ENCODE data around the gene SKI. TPM values are rescaled to one million over a fixed set of nuclear protein-coding genes. Genes with fewer than 3 reads are reported as not detected.

The SKI gene
- total RNA-seq, 1 experiment from 2014 or later, result 89.5 TPM

DNA sequence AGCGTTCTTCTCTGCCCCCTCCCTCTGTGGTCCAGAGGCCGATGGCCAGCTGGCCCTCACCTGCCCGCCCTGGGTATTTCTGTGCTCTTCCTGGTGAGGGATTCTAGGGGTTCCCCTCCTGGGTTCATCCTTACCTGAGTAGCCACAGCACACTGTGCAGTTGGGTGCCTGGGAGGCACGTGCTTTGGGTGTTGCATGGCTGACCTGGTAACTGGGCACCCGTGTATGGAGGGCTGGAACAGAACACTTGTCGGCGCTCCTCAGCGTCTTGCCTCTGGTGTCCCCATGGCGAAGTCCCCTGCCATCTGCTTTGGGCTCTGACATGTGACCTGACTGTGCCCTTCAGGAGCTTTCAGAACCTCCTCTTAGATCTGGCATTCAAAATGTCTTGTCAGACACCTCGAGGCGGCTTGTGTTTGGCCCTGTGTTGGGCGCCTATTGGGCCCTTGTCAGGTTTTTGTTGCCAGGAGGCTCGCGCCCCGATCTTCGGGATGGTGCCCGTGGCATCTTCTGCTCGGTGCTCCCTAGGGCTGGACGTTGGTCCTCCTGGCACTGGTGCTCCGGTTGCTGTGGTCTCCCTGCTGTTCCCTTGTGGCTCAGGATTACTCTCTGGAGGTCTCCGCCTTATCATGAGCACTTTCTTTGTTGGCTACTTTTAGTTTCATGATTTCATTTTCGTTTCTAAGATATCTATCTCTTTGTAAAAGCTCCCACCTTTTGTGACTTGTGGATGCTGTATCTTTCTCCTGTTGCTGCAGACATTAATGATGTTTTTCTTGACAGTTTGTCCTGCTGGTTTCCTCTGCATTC lies 28.5 kb downstream of the SKI start:
- no peak overlapping the region for H2AFZ ChIP-seq (ENCODE audit: low read length)
- Mint-ChIP-seq H3K4me1 (peaks cover 32 to 42% of the 10 kb centered on the region in 2 experiments), H3K9me3 (peaks cover 3 to 4% of the 10 kb centered on the region in 2 experiments; a peak in 2 of 5 replicates), H3K27ac (peak overlapping the region in 2 of 3 experiments; percentile 34 to 80; a peak in 5 of 7 replicates), H3K4me3 (no peak overlapping the region), H3K27me3 (ENCODE audit: low read depth) (no peaks in the 10 kb centered on the region; the same call in 1 of the 2 replicates), H3K36me3 (ENCODE audit: insufficient read depth in 1 of 3, low read depth in 3 of 3) (peaks cover 12 to 19% (median 18%) of the 10 kb centered on the region in 3 experiments)
- no peaks in the 10 kb centered on the region for H3K4me1 ChIP-seq (ENCODE audit: insufficient read depth, low read length)
- no peak overlapping the region for H2BK120ac ChIP-seq (ENCODE audit: low read depth, low read length, poor library complexity, severe bottlenecking)
- H2BK5ac ChIP-seq (ENCODE audit: insufficient read length, low read length), result no peak overlapping the region
- no peak overlapping the region for H3T11ph ChIP-seq (ENCODE audit: low read length)
- no peaks in the 10 kb centered on the region for H3K27me3 ChIP-seq (ENCODE audit: insufficient read depth, low read length)
- TF ChIP-seq, protein P1, sequence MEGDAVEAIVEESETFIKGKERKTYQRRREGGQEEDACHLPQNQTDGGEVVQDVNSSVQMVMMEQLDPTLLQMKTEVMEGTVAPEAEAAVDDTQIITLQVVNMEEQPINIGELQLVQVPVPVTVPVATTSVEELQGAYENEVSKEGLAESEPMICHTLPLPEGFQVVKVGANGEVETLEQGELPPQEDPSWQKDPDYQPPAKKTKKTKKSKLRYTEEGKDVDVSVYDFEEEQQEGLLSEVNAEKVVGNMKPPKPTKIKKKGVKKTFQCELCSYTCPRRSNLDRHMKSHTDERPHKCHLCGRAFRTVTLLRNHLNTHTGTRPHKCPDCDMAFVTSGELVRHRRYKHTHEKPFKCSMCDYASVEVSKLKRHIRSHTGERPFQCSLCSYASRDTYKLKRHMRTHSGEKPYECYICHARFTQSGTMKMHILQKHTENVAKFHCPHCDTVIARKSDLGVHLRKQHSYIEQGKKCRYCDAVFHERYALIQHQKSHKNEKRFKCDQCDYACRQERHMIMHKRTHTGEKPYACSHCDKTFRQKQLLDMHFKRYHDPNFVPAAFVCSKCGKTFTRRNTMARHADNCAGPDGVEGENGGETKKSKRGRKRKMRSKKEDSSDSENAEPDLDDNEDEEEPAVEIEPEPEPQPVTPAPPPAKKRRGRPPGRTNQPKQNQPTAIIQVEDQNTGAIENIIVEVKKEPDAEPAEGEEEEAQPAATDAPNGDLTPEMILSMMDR (conservative IDR thresholded peaks at IDR 0.05), result no peak
- H3K9ac ChIP-seq (ENCODE audit: extremely low read depth, insufficient read length, low read length), result no peak overlapping the region
- no peak overlapping the region for H2BK12ac ChIP-seq (ENCODE audit: insufficient read length, low read depth, low read length)
- no peak overlapping the region for H4K8ac ChIP-seq (replicated peaks; ENCODE audit: insufficient read length, low read depth, low read length)
- peak; percentile 31 for DNase-seq
- H3K4me2 ChIP-seq (ENCODE audit: insufficient read depth, insufficient read length, low read length), result no peak overlapping the region
- H3K18ac ChIP-seq (ENCODE audit: insufficient read length, low read depth, low read length), result peak overlapping the region; percentile 50
- H3K23me2 ChIP-seq (ENCODE audit: insufficient read length, low read depth, low read length, poor library complexity, severe bottlenecking), result no peaks in the 10 kb centered on the region
- H2BK15ac ChIP-seq (ENCODE audit: low read depth, low read length), result no peak overlapping the region
- H4K91ac ChIP-seq (ENCODE audit: insufficient read length, low read depth, low read length), result no peak overlapping the region
- H3K9me3 ChIP-seq (ENCODE audit: control insufficient read depth, low read depth, low read length), result no peaks in the 10 kb centered on the region
- peaks cover 3% of the 10 kb centered on the region for H4K20me1 ChIP-seq (ENCODE audit: control insufficient read depth, insufficient read depth, insufficient read length)
- no CpG with 5 or more reads among the region's 22 CpGs for WGBS (ENCODE audit: extremely low coverage, insufficient read length, low lambda C conversion rate)
- no peak overlapping the region for H3K27ac ChIP-seq (ENCODE audit: insufficient read length, low read depth, low read length)
- H3K79me2 ChIP-seq (ENCODE audit: insufficient read depth, low read length), result peaks cover 70% of the 10 kb centered on the region; the same call in 1 of the 2 replicates
- no peak overlapping the region for H2AK5ac ChIP-seq (ENCODE audit: insufficient read length, low read length)
- peaks cover 6% of the 10 kb centered on the region for H3K79me1 ChIP-seq (ENCODE audit: insufficient read depth, low read depth, low read length, poor library complexity, severe bottlenecking)
- H3K23ac ChIP-seq (ENCODE audit: insufficient read length, low read depth, low read length), result no peak overlapping the region
- no peak overlapping the region for H2BK20ac ChIP-seq (ENCODE audit: low read depth, low read length, poor library complexity, severe bottlenecking)
- H3K14ac ChIP-seq (ENCODE audit: insufficient read depth, low read length), result no peak overlapping the region
- no peak overlapping the region for H3K4ac ChIP-seq (ENCODE audit: low read depth, low read length)
- H3K56ac ChIP-seq (ENCODE audit: insufficient read length, low read depth, low read length), result no peak overlapping the region
- H4K5ac ChIP-seq (ENCODE audit: insufficient read length, low read depth, low read length), result no peak overlapping the region
